NK-92 (cell line): ENCODE data around the gene TEX53.
A peak's percentile ranks its signal among the peaks of the same experiment; 100 is the strongest.

ENCODE experiments used
- DNase-seq: peaks from one replicate; lab custom pipeline; 2025; ENCODE audit not compliant: unreplicated experiment; lab: John Stamatoyannopoulos, UW

The TEX53 gene

GRCh38 chr9:114657705-114658104, at the start of gene TEX53:
Gene TEX53 (minus strand): TSS chr9:114657805. CDS start chr9:114657774, 31 bp downstream.
- DNase-seq, result no peak

- no peak for DNase-seq
Observed at GRCh38 chr9:114706711-114707110, 49.1 kb upstream of the TEX53 start.

- no peak for DNase-seq
Observed at GRCh38 chr9:114701988-114702387, 44.4 kb upstream of the TEX53 start.

GRCh38 chr9:114697951-114698351, 40.3 kb upstream of the TEX53 start:
- no peak for DNase-seq

DNA sequence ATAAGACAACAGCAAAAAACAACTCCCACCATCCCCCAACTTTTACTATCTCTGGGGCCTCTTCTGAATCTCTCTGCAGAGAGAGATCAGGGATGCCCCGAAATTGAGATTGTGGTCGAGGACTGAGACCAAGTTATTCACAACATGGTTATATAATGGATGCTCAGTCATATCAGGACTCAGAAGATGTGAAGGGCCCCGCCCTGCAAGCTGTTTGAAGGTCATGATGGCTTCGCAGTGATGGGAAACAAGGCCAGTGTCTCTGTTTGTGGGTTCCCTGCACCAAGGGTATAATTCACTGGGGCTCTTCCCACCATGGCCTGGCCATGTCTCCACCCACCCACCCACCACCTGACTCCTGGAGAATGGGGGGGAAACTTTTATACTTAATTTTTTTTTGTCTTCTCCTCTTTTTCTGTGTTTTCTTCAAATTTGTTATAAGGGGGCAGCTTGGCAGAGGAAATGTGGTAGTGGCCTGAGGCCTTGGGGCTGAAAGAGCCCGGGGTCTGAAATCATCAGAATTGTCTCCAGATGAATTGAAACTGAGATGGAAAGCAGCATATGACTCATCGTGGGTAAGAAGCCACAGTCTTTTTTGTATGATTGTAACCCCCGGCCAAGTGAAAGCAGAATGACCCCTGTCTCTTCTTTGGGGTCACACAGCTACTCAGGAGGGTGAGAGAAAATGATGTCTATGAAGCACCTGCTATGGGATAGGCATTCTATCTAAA, 39.4 kb upstream of the TEX53 start:
- DNase-seq, result no peak

DNA sequence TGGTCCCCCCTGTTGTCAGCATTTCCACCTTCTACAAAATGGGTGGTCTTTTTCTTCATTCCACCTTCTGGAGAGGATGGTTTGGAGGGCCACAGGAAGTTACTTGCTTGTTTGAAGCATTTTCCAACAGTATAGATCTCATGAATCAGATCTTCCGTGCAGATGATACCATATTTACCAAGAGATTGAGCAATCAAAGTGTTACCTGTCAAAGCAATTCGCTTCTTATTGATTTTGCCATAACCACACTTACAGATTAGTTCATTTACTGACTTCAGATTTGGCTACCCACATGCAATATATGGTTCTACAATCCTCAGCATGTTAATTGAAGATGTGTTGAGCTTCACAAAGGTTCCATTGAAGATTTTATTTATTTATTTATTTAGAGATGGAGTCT, 38.3 kb upstream of the TEX53 start:
- no peak for DNase-seq

- DNase-seq, result no peak
Observed at GRCh38 chr9:114694719-114695269, 37.2 kb upstream of the TEX53 start.

- no peak for DNase-seq
Observed at GRCh38 chr9:114694146-114694545, 36.5 kb upstream of the TEX53 start.

GRCh38 chr9:114693248-114693855, 35.7 kb upstream of the TEX53 start:
- DNase-seq, result no peak

GRCh38 chr9:114691956-114692295, 34.3 kb upstream of the TEX53 start:
- no peak for DNase-seq

DNA sequence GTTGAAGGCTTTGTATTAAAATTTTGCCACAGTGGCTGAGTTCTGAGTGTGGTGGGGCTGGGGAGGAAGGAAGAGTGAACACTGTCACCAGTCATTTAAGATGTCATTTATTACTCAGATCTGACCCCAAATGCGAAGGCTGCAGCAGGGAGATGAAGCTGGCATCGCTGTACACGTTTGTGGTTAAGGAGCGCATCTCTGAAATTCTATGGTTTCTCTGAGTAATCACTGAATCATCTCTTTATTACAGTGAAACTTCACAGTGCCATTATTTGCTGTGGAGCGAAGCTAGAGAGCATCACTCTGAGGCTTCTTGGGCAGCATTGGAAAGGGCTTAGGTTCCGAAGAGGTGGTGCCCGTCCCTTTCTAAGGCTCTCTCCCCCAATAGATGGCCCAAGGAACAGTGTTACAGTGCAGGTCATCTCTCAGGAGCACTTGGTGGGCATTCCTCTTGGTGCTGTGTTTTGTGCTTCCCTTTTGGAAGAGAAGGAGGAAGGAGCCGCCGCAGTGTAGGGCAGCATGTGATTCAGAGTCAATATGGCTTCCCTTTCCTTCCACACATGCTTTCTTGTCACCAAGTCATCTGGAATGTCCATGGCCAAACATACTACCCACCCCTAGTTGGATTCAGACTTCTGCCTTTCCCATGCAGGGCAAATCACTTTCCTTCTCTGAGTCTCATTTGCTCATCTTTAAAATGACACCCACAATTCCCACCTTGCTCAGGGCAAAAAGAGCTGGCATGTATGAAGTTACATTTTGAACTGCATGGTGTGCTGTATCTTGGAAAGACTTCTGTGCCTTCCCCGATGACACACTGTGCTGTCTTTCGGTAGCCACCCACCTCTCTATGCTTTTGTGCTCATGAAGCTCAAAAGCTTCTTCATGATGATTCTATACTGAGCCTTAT, 33.7 kb upstream of the TEX53 start:
- no peak for DNase-seq

DNA sequence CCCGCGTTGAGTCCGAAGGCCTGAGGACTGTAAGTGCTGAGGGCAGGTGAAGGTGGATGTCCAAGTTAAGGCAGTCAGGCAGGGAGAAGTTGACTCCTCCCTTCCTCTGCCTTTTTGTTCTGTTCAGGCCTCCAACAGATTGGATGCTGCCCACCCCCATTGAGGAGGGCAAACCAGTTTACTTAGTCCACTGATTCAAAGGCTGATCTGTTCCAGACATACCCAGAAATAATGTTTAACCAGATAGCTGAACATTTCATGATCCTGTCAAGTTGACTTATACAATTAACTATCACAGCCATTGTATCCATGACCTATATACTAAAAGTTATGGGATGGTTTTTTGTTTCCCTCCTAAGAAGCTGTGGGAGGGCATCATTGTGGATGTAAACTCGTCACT, 32.7 kb upstream of the TEX53 start:
- DNase-seq, result no peak

GRCh38 chr9:114689813-114690212, 32.2 kb upstream of the TEX53 start:
- DNase-seq, result no peak

DNA sequence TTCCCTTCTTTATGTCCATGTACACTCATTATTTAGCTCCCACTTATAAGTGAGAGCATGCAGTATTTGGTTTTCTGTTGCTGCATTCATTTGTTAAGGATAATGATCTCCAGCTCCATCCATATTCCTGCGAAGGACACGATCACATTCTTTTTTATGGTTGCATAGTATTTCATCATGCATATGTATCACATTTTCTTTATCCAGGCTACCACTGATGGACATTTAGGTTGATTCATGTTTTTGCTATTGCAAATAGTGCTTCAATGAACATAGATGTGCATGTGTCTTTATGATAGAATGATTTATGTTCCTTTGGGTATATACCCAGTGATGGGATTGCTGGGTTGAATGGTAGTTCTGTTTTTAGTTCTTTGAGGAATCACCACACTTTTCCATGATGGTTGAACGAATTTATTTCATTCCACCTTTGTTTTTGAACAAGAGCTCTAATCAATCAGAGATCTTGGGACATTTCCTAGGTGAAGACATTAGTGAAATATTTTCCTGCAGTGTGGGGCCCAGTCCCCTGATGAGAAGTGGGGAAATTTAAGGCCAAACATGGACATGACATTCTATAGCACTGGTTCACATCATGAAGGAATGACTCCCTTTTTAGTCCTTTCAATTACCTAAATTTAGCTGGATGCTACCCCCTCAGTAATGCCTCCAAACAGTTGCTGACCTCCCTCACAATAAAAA, 31.5 kb upstream of the TEX53 start:
- DNase-seq, result no peak

DNA sequence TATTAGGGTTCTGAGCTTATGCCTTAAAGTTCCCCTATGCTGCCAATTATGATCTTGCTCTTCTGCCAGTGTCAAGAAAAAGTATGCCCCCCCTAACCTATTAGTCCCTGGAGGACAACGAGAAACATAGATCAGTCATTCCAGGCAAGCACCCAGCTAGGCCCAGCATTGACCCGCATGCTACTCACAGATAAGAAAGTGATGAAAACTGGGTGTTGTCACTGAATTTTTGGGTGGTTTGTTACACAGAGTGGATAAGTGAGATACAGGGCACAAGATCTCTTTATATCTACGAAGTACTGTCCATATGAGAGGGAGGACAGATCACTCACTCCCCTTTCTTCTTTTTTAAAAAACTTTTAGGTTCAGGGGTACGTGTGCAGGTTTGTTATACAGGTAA, 30.8 kb upstream of the TEX53 start:
- DNase-seq, result no peak

- DNase-seq, result no peak
Observed at GRCh38 chr9:114687034-114687433, 29.4 kb upstream of the TEX53 start.

GRCh38 chr9:114685951-114686350, 28.3 kb upstream of the TEX53 start:
- no peak for DNase-seq

GRCh38 chr9:114684036-114684435, 26.4 kb upstream of the TEX53 start:
- no peak for DNase-seq

DNA sequence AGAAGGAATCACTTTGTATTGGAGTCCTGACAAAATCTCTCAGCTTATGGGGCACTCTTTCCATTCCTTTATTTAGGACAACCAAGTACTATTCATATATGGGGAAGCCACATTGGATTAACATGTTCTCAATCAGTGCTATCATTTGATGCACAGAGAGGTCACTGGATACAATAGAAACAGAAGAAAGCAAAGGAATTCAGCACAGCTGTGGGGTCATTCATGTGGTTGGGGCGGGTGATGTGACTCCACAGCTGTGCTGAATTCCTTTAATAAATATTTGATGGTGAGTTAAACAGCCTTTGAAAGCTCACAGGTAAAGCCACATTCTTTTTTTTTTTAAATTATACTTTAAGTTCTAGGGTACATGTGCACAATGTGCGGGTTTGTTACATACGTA, 25.2 kb upstream of the TEX53 start:
- no peak for DNase-seq

GRCh38 chr9:114681594-114682332, 24.2 kb upstream of the TEX53 start, which contains the start of gene TEX48:
Gene TEX48 (minus strand): TSS chr9:114682192. CDS start chr9:114671723, 10,469 bp downstream.
- DNase-seq, result peak; percentile 29
